CD4-positive, alpha-beta T cell treated with Interleukin-6 for 4 hours (primary cell): ENCODE data around the gene TDRD12.
"Not testable (repeated sequence)": the region's sequence is repeated elsewhere in the genome, so short reads cannot be mapped to it uniquely, and the experiment has no call there.

Experiments used
- DNase-seq: peaks from one replicate; pipeline ENCODE4 v3.0.0-alpha.2; 2020; ENCODE audit warnings: mixed read lengths

TDRD12 gene

GRCh38 chr19:32813862-32814425 lies 94.4 kb downstream of the TDRD12 start:
- peak; percentile 38 for DNase-seq

GRCh38 chr19:32814624-32815023 lies 95.1 kb downstream of the TDRD12 start:
- DNase-seq, result no peak

- DNase-seq, result no peak
Observed at GRCh38 chr19:32816555-32817099, 97.1 kb downstream of the TDRD12 start.

- DNase-seq, result no peak
Observed at GRCh38 chr19:32817569-32818476, 98.3 kb downstream of the TDRD12 start.

- no peak for DNase-seq
Observed at GRCh38 chr19:32818536-32818935, 99.0 kb downstream of the TDRD12 start.

GRCh38 chr19:32819419-32820400 lies 100.1 kb downstream of the TDRD12 start:
- DNase-seq, result no peak

GRCh38 chr19:32822916-32823746 lies 103.6 kb downstream of the TDRD12 start:
- DNase-seq, result no peak

- no peak for DNase-seq
Observed at GRCh38 chr19:32823747-32824102, 104.2 kb downstream of the TDRD12 start.

- no peak for DNase-seq
Observed at GRCh38 chr19:32824191-32824751, 104.7 kb downstream of the TDRD12 start.

GRCh38 chr19:32824916-32825608 lies 105.5 kb downstream of the TDRD12 start:
- DNase-seq, result no peak

GRCh38 chr19:32828139-32828538 lies 108.6 kb downstream of the TDRD12 start:
- no peak for DNase-seq

- peak; percentile 14 for DNase-seq
Observed at GRCh38 chr19:32828643-32829344, 109.2 kb downstream of the TDRD12 start.

- DNase-seq, result no peak
Observed at GRCh38 chr19:32829345-32829896, 109.9 kb downstream of the TDRD12 start.

- no peak for DNase-seq
Observed at GRCh38 chr19:32830231-32831014, 110.9 kb downstream of the TDRD12 start.

- DNase-seq, result no peak
Observed at GRCh38 chr19:32831611-32832010, 112.0 kb downstream of the TDRD12 start.

- DNase-seq, result not testable (repeated sequence)
Observed at GRCh38 chr19:32832094-32832493, 112.5 kb downstream of the TDRD12 start.

- DNase-seq, result not testable (repeated sequence)
Observed at GRCh38 chr19:32832825-32833224, 113.3 kb downstream of the TDRD12 start.

- not testable (repeated sequence) for DNase-seq
Observed at GRCh38 chr19:32833388-32833787, 113.8 kb downstream of the TDRD12 start.

- DNase-seq, result no peak
Observed at GRCh38 chr19:32837531-32837930, 118.0 kb downstream of the TDRD12 start.
